Measurements from ENCODE around the gene LIAS. TPM values are rescaled to one million over a fixed set of nuclear protein-coding genes. Genes with fewer than 3 reads are reported as not detected.

The LIAS gene
- total and polyA plus RNA-seq, 2 of the 13 experiments (the other 11 are each of a cell fraction or from before 2014, with no cell fraction given) = 16.0 to 16.6 TPM

- 0 out of 2 replicates have a peak, but pooled peaks have one; percentile 41 for TF ChIP-seq ZBTB46 (CRISPR knock-in tag; IDR thresholded peaks at IDR 0.05; ENCODE audit: borderline replicate concordance)
- no peak; the same call in 1 of the 2 replicates for TF ChIP-seq SMAD9 (CRISPR knock-in tag; IDR thresholded peaks at IDR 0.05)
- TF ChIP-seq ZNF589 (CRISPR knock-in tag; conservative IDR thresholded peaks at IDR 0.05) = 0 out of 2 replicates have a peak, but pooled peaks have one; percentile 39
- peak; percentile 99 for TF ChIP-seq CEBPB (IDR thresholded peaks at IDR 0.05; ENCODE audit: borderline replicate concordance, low read depth, low read length)
- peak; percentile 19; the same call in 1 of the 2 replicates for TF ChIP-seq XBP1 (CRISPR knock-in tag; IDR thresholded peaks at IDR 0.05)
- TF ChIP-seq, protein P1, sequence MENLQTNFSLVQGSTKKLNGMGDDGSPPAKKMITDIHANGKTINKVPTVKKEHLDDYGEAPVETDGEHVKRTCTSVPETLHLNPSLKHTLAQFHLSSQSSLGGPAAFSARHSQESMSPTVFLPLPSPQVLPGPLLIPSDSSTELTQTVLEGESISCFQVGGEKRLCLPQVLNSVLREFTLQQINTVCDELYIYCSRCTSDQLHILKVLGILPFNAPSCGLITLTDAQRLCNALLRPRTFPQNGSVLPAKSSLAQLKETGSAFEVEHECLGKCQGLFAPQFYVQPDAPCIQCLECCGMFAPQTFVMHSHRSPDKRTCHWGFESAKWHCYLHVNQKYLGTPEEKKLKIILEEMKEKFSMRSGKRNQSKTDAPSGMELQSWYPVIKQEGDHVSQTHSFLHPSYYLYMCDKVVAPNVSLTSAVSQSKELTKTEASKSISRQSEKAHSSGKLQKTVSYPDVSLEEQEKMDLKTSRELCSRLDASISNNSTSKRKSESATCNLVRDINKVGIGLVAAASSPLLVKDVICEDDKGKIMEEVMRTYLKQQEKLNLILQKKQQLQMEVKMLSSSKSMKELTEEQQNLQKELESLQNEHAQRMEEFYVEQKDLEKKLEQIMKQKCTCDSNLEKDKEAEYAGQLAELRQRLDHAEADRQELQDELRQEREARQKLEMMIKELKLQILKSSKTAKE (CRISPR knock-in tag; IDR thresholded peaks at IDR 0.05; ENCODE audit: borderline replicate concordance) = no peak
- TF ChIP-seq, protein P2, sequence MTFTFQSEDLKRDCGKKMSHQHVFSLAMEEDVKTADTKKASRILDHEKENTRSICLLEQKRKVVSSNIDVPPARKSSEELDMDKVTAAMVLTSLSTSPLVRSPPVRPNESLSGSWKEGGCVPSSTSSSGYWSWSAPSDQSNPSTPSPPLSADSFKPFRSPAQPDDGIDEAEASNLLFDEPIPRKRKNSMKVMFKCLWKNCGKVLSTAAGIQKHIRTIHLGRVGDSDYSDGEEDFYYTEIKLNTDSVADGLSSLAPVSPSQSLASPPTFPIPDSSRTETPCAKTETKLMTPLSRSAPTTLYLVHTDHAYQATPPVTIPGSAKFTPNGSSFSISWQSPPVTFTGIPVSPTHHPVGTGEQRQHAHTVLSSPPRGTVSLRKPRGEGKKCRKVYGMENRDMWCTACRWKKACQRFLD (CRISPR knock-in tag; IDR thresholded peaks at IDR 0.05; ENCODE audit: borderline replicate concordance) = peak; percentile 80; the same call in 1 of the 2 replicates
- peak; percentile 93 for TF ChIP-seq KMT2A (CRISPR knock-in tag; IDR thresholded peaks at IDR 0.05)
- TF ChIP-seq ELF3 (CRISPR knock-in tag; IDR thresholded peaks at IDR 0.05) = peak; percentile 74
- peak; percentile 77 for TF ChIP-seq HNRNPLL (IDR thresholded peaks at IDR 0.05; ENCODE audit: low read depth, low read length, poor library complexity, severe bottlenecking)
- TF ChIP-seq ZNF318 (CRISPR knock-in tag; IDR thresholded peaks at IDR 0.05) = peak; percentile 94; the same call in 1 of the 2 replicates
- TF ChIP-seq MTA1 (CRISPR knock-in tag; IDR thresholded peaks at IDR 0.05; ENCODE audit: borderline replicate concordance) = peak; percentile 72; the same call in 1 of the 2 replicates
Observed at GRCh38 chr4:39458505-39459300, at the start of gene LIAS, which contains the start of gene RPL9 (continued).

All from HepG2 (cell line).